Nephron progenitor cell (in vitro differentiated cells): ENCODE measurements around the gene ZNF431.
"Not testable (repeated sequence)": the region's sequence is repeated elsewhere in the genome, so short reads cannot be mapped to it uniquely, and the experiment has no call there.

Source experiments
- DNase-seq: peaks from one replicate; pipeline ENCODE4 v3.0.0; 2021
- H3K27ac Mint-ChIP-seq: 2 replicates; pipeline ENCODE4 v1.8.0; 2021; ENCODE audit warnings: mild to moderate bottlenecking, moderate library complexity, mixed read lengths
- H3K27me3 Mint-ChIP-seq: 2 replicates; pipeline ENCODE4 v1.8.0; 2021; ENCODE audit warnings: mild to moderate bottlenecking, low read depth, mixed read lengths; ENCODE audit not compliant: poor library complexity
- H3K36me3 Mint-ChIP-seq: 2 replicates; pipeline ENCODE4 v1.8.0; 2021; ENCODE audit warnings: low read depth, mixed read lengths
- H3K4me1 Mint-ChIP-seq: 2 replicates; pipeline ENCODE4 v1.8.0; 2021; ENCODE audit warnings: mixed read lengths
- H3K4me3 Mint-ChIP-seq: 2 replicates; pipeline ENCODE4 v1.8.0; 2021; ENCODE audit warnings: mild to moderate bottlenecking, moderate library complexity, mixed read lengths
- H3K9me3 Mint-ChIP-seq: 2 replicates; pipeline ENCODE4 v1.8.0; 2021; ENCODE audit warnings: mild to moderate bottlenecking, moderate library complexity, mixed read lengths
- CTCF ChIP-seq: fragments of 200-600 bp; sonication (generic); IDR thresholded peaks from 2 replicates; pipeline ENCODE4 v1.5.0; 2021; ENCODE audit warnings: antibody characterized with exemption

ZNF431 gene

GRCh38 chr19:21202865-21203494 lies 61.1 kb downstream of the ZNF431 start:
- Mint-ChIP-seq H3K9me3 (peaks cover 34% of the 10 kb centered on the region), H3K27me3 (peaks cover 3% of the 10 kb centered on the region), H3K36me3 (no peaks in the 10 kb centered on the region), H3K4me3 (no peak overlapping the region), H3K27ac (no peak overlapping the region), H3K4me1 (peaks cover under 1% of the 10 kb centered on the region)
- TF ChIP-seq CTCF: peak; percentile 47
- peak; percentile 3 for DNase-seq

- DNase-seq: no peak
- Mint-ChIP-seq H3K9me3 (peaks cover 48% of the 10 kb centered on the region), H3K27me3 (no peaks in the 10 kb centered on the region)
These were observed 68.3 kb downstream of the ZNF431 start for GRCh38 chr19:21210037-21210621.

GRCh38 chr19:21221693-21222092 lies 79.9 kb downstream of the ZNF431 start:
- no peaks in the 10 kb centered on the region for H3K27me3 Mint-ChIP-seq
- H3K9me3 Mint-ChIP-seq: peaks cover 13% of the 10 kb centered on the region
- no peaks in the 10 kb centered on the region for H3K4me1 Mint-ChIP-seq
- H3K4me3 Mint-ChIP-seq: no peak overlapping the region
- TF ChIP-seq CTCF: no peak
- no peaks in the 10 kb centered on the region for H3K36me3 Mint-ChIP-seq
- no peak for DNase-seq
- H3K27ac Mint-ChIP-seq: no peak overlapping the region

More at GRCh38 chr19:21210037-21210621, 68.3 kb downstream of the ZNF431 start:
- Mint-ChIP-seq H3K27ac (no peak overlapping the region), H3K4me1 (no peaks in the 10 kb centered on the region), H3K36me3 (no peaks in the 10 kb centered on the region), H3K4me3 (no peak overlapping the region)
- TF ChIP-seq CTCF: no peak

GRCh38 chr19:21229938-21230337 lies 88.1 kb downstream of the ZNF431 start:
- DNase-seq: not testable (repeated sequence)

GRCh38 chr19:21233691-21234090 lies 91.9 kb downstream of the ZNF431 start:
- H3K4me1 Mint-ChIP-seq: no peaks in the 10 kb centered on the region
- H3K27ac Mint-ChIP-seq: no peak overlapping the region
- H3K4me3 Mint-ChIP-seq: no peak overlapping the region
- peaks cover 4% of the 10 kb centered on the region for H3K36me3 Mint-ChIP-seq
- TF ChIP-seq CTCF: no peak
- peaks cover 50% of the 10 kb centered on the region for H3K9me3 Mint-ChIP-seq
- H3K27me3 Mint-ChIP-seq: no peaks in the 10 kb centered on the region
- no peak for DNase-seq

More at GRCh38 chr19:21229938-21230337, 88.1 kb downstream of the ZNF431 start:
- not testable (repeated sequence) for H3K27ac Mint-ChIP-seq, H3K27me3 Mint-ChIP-seq, H3K36me3 Mint-ChIP-seq, H3K4me1 Mint-ChIP-seq, H3K4me3 Mint-ChIP-seq
- H3K9me3 Mint-ChIP-seq: peaks cover 48% of the 10 kb centered on the region

GRCh38 chr19:21236751-21237150 lies 94.9 kb downstream of the ZNF431 start:
- H3K4me1 Mint-ChIP-seq, H3K36me3 Mint-ChIP-seq, H3K27ac Mint-ChIP-seq, H3K4me3 Mint-ChIP-seq, H3K27me3 Mint-ChIP-seq, DNase-seq: not testable (repeated sequence)
- peaks cover 32% of the 10 kb centered on the region for H3K9me3 Mint-ChIP-seq

GRCh38 chr19:21238670-21239069 lies 96.8 kb downstream of the ZNF431 start:
- no peaks in the 10 kb centered on the region for H3K27me3 Mint-ChIP-seq
- H3K4me3 Mint-ChIP-seq: no peak overlapping the region
- no peak overlapping the region for H3K27ac Mint-ChIP-seq
- H3K36me3 Mint-ChIP-seq: no peaks in the 10 kb centered on the region
- peaks cover 19% of the 10 kb centered on the region for H3K9me3 Mint-ChIP-seq
- no peaks in the 10 kb centered on the region for H3K4me1 Mint-ChIP-seq
- no peak for TF ChIP-seq CTCF
- DNase-seq: no peak
